HG03280 (cell line): Measurements from ENCODE around the gene MAB21L3.
A peak's percentile ranks its signal among the peaks of the same experiment; 100 is the strongest.

ENCODE experiments used
- ATAC-seq: cut with Tn5 transposase; IDR thresholded peaks from one replicate; pipeline ENCODE4 v1.9.1; 2021; ENCODE audit warnings: mild to moderate bottlenecking, moderate library complexity; ENCODE audit not compliant: unreplicated experiment

The MAB21L3 gene

GRCh38 chr1:116164150-116164549 lies 53.0 kb downstream of the MAB21L3 start:
- no peak for ATAC-seq

GRCh38 chr1:116164604-116165368 lies 53.6 kb downstream of the MAB21L3 start:
- ATAC-seq, result no peak

- no peak for ATAC-seq
These were observed 54.4 kb downstream of the MAB21L3 start for GRCh38 chr1:116165572-116165971.

GRCh38 chr1:116166011-116166571 lies 54.9 kb downstream of the MAB21L3 start:
- no peak for ATAC-seq

- no peak for ATAC-seq
These were observed 55.5 kb downstream of the MAB21L3 start for GRCh38 chr1:116166655-116167054.

GRCh38 chr1:116167625-116168276 lies 56.6 kb downstream of the MAB21L3 start:
- no peak for ATAC-seq

- peak; percentile 78 for ATAC-seq
These were observed 57.3 kb downstream of the MAB21L3 start for GRCh38 chr1:116168277-116169032.

GRCh38 chr1:116169898-116170297 lies 58.7 kb downstream of the MAB21L3 start:
- no peak for ATAC-seq

- ATAC-seq, result no peak
These were observed 59.8 kb downstream of the MAB21L3 start for GRCh38 chr1:116170721-116171589.

GRCh38 chr1:116172666-116173065 lies 61.5 kb downstream of the MAB21L3 start:
- no peak for ATAC-seq

- ATAC-seq, result no peak
These were observed 64.4 kb downstream of the MAB21L3 start for GRCh38 chr1:116175611-116176010.

GRCh38 chr1:116176306-116176789 lies 65.1 kb downstream of the MAB21L3 start:
- ATAC-seq, result no peak

- ATAC-seq, result no peak
These were observed 66.7 kb downstream of the MAB21L3 start for GRCh38 chr1:116177861-116178260.

GRCh38 chr1:116178837-116179236 lies 67.6 kb downstream of the MAB21L3 start:
- no peak for ATAC-seq

GRCh38 chr1:116179419-116179818 lies 68.2 kb downstream of the MAB21L3 start:
- no peak for ATAC-seq

- no peak for ATAC-seq
These were observed 68.8 kb downstream of the MAB21L3 start for GRCh38 chr1:116179964-116180363.

- no peak for ATAC-seq
These were observed 71.0 kb downstream of the MAB21L3 start for GRCh38 chr1:116182019-116182714.
